Adrenal gland (tissue), 12 donors: ENCODE results near the gene ARL4D. TPM values are rescaled to one million over a fixed set of nuclear protein-coding genes. Genes with fewer than 3 reads are reported as not detected.

Experiments
- DNase-seq, 7 donors: peaks; one replicate each; pipeline ENCODE4 v3.0.0-alpha.2; 2019 to 2020
- H3K27ac ChIP-seq, 5 donors: fragments of 200-600 bp; sonication (generic) in 4 of 5; 1 replicate in 3 of 5; 2 replicates in 2 of 5; pipeline versions ENCODE4 v1.5.1 to v1.8.0; 2016 to 2020; ENCODE audit warnings: mild to moderate bottlenecking in 1 of 5
- H3K27me3 ChIP-seq: fragments of 200-600 bp; 2 replicates; pipeline ENCODE4 v1.8.0; 2021
- H3K36me3 ChIP-seq, 2 donors: fragments of 200-600 bp; replicated peaks in 1 of 2; 1 replicate in 1 of 2; 2 replicates in 1 of 2; pipeline versions ENCODE4 v1.5.1 to v1.8.0; 2018 to 2022
- H3K4me1 ChIP-seq, 2 donors: fragments of 200-600 bp; replicated peaks in 1 of 2; 1 replicate in 1 of 2; 2 replicates in 1 of 2; pipeline versions ENCODE4 v1.5.1 to v1.8.0; 2018 to 2021
- H3K4me3 ChIP-seq, 4 donors: fragments of 200-600 bp; sonication (generic) in 3 of 4; one replicate each; pipeline ENCODE4 v1.5.1; 2016 to 2018
- H3K9me3 ChIP-seq, 3 donors: fragments of 200-600 bp; sonication (generic) in 1 of 3; replicated peaks in 1 of 3; 1 replicate in 2 of 3; 2 replicates in 1 of 3; pipeline versions ENCODE4 v1.5.1 to v1.8.0; 2016 to 2021
- CTCF ChIP-seq, 6 experiments: fragments of 450-650 bp in 4 of 6; fragments of 200-600 bp in 2 of 6; sonication (generic) in 1 of 6; IDR thresholded peaks; 1 replicate in 5 of 6; 2 replicates in 1 of 6; pipeline versions ENCODE4 v1.5.1 to v1.8.0; 2016 to 2021; ENCODE audit warnings: antibody characterized with exemption in 6 of 6, mild to moderate bottlenecking in 2 of 6, moderate library complexity in 1 of 6
- POLR2A ChIP-seq, 2 donors: fragments of 450-650 bp; IDR thresholded peaks; one replicate each; pipeline ENCODE4 v1.6.1; 2017; ENCODE audit warnings: antibody characterized with exemption in 2 of 2, mild to moderate bottlenecking in 2 of 2, moderate library complexity in 1 of 2
- WGBS, 4 donors: extraction: QIAGEN DNeasy Blood & Tissue Kit in 2 of 4; methylation state at CpG; one replicate each; pipeline versions ENCODE4 v1.1.5 to v1.1.7; 2013 to 2017; 5-methylcytosine and 5-hydroxymethylcytosine counted together
- intact Hi-C, 2 donors: fragments of 100-400 bp; cut with DNase I; formaldehyde crosslinking; loops; one replicate each; pipeline versions ENCODE4 v1.14.1 to v1.15.0; 2022 to 2023
- polyA plus RNA-seq, 3 donors: library from polyadenylated mRNA; stranded (reverse); fragments of 200-250 nt in 2 of 3; fragments of 350-450 nt in 1 of 3; fragmentation: Illumina TruSeq in 1 of 3; extraction: RNeasy Lipid Tissue Mini Kit (QIAGEN cat#74804) in 1 of 3; gene quantifications; one replicate each; pipeline ENCODE4 v1.2.3, GENCODE V29; 2013 to 2014
- total RNA-seq, 9 donors: library from RNA; depleted of rRNA in 4 of 9; stranded (reverse); fragments of >200 nt in 4 of 9; fragments of 120-200 nt in 1 of 9; fragmentation: NEBNext Ultra II Directional in 1 of 9; extraction: Animal tissue kit (Norgen Biotek cat#: 25700) in 1 of 9; gene quantifications; one replicate each; pipeline versions ENCODE4 v1.1.0 to v1.2.4, GENCODE V29; 2013 to 2023
- donor health status: healthy with polysubstance abuse.
- donor health status: Bipolar disorder and iron deficiency.
- donor health status: DM: yes; HTN: yes; CAD: no.
- donor health status: DM: no; HTN: no; CAD: no.
- donor health status: DM: no; HTN: no; CAD: no.
- donor health status: DM: yes; HTN: yes; CAD: no.

The ARL4D gene
- total and polyA plus RNA-seq, 12 donors, result 2.4 to 9.0 (median 5.7) TPM

- Histone ChIP-seq H3K36me3 (no peaks in the 10 kb centered on the region), H3K4me1 (peaks cover 0 to 5% of the 10 kb centered on the region in 2 donors), H3K27me3 (no peaks in the 10 kb centered on the region), H3K4me3 (no peak overlapping the region), H3K27ac (no peak overlapping the region), H3K9me3 (peaks cover 0 to 16% (median 0%) of the 10 kb centered on the region in 3 donors)
- 88 to 91% (median 89%) methylated on average over 8 of the region's 8 CpGs for WGBS, 4 donors
- DNase-seq, result no peak
- intact Hi-C loops, result no loop called here
- no peak for TF ChIP-seq POLR2A (IDR thresholded peaks at IDR 0.05)
- no peak for TF ChIP-seq CTCF (IDR thresholded peaks at IDR 0.05)
Measured at GRCh38 chr17:43351691-43352090, 47.1 kb upstream of the ARL4D start.

GRCh38 chr17:43352579-43353331 is 46.0 kb upstream of the ARL4D start:
- Histone ChIP-seq H3K9me3 (peaks cover 0 to 15% (median 0%) of the 10 kb centered on the region in 3 donors), H3K4me1 (peaks cover 0 to 5% of the 10 kb centered on the region in 2 donors), H3K27me3 (no peaks in the 10 kb centered on the region), H3K27ac (no peak overlapping the region), H3K4me3 (no peak overlapping the region), H3K36me3 (no peaks in the 10 kb centered on the region)
- TF ChIP-seq CTCF (IDR thresholded peaks at IDR 0.05) (no peak), POLR2A (IDR thresholded peaks at IDR 0.05) (no peak)
- intact Hi-C loops, result no loop called here
- DNase-seq, result no peak
- 78 to 88% (median 84%) methylated on average over 10 of the region's 10 CpGs for WGBS, 4 donors

DNA sequence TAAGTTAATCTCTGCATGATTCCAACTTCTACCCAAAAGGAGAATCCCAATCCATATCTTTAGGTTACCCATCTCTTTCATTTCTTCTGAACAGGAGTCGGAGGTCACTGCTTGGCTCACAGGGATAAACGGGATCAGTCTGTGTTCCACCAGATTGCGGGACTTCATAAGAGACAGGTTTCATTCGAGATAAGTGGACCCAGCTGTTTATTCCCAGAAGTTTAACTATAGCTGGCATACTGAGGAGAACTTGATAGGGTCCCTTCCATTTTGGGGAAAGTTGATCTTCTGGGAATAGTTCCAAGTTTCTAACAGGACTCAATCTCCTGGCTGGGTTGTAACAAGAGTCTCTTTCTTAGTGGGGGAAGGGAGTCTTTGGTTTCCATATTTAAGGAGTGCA is 45.4 kb upstream of the ARL4D start:
- H3K36me3 ChIP-seq, result no peaks in the 10 kb centered on the region
- TF ChIP-seq POLR2A (IDR thresholded peaks at IDR 0.05), result no peak
- no peak for TF ChIP-seq CTCF (IDR thresholded peaks at IDR 0.05)
- H3K4me1 ChIP-seq, result peaks cover 0 to 5% of the 10 kb centered on the region in 2 donors
- H3K27me3 ChIP-seq, result no peaks in the 10 kb centered on the region
- intact Hi-C loops, result no loop called here
- 74 to 93% (median 82%) methylated on average over 4 of the region's 4 CpGs for WGBS, 4 donors
- H3K27ac ChIP-seq, result no peak overlapping the region
- no peak for DNase-seq
- no peak overlapping the region for H3K4me3 ChIP-seq
- peaks cover 0 to 8% (median 0%) of the 10 kb centered on the region in 3 donors for H3K9me3 ChIP-seq

GRCh38 chr17:43354371-43354770 is 44.4 kb upstream of the ARL4D start:
- intact Hi-C loops, result no loop called here
- H3K27ac ChIP-seq, result no peak overlapping the region

More at GRCh38 chr17:43354371-43354770, 44.4 kb upstream of the ARL4D start:
- no peak overlapping the region for H3K4me3 ChIP-seq
- peaks cover 0 to 6% of the 10 kb centered on the region in 2 donors for H3K4me1 ChIP-seq
- H3K27me3 ChIP-seq, result no peaks in the 10 kb centered on the region
- no peak for DNase-seq
- no peaks in the 10 kb centered on the region for H3K36me3 ChIP-seq
- WGBS, 4 donors, result 95 to 98% (median 97%) methylated on average over 2 of the region's 2 CpGs
- TF ChIP-seq POLR2A (IDR thresholded peaks at IDR 0.05) (no peak), CTCF (IDR thresholded peaks at IDR 0.05) (no peak)
- H3K9me3 ChIP-seq, result no peaks in the 10 kb centered on the region
